B cell (primary cell): ENCODE results near the gene DNAH10. TPM values are rescaled to one million over a fixed set of nuclear protein-coding genes. Genes with fewer than 3 reads are reported as not detected.

Source experiments
- ATAC-seq: fragments of 200-7000 bp; cut with Tn5 transposase; one replicate; pipeline ENCODE4 v1.10.0; 2021; ENCODE audit warnings: low read depth, mild to moderate bottlenecking, moderate number of reproducible peaks, moderate library complexity
- CTCF ChIA-PET: fragments of 350-600 bp; sonication (Branson Sonifier 250); formaldehyde crosslinking; loops from one replicate; lab custom pipeline; 2021; ENCODE audit warnings: antibody characterized with exemption, inconsistent platforms; lab: Charles Lee
- POLR2A ChIA-PET: fragments of 350-600 bp; sonication (Branson Sonifier 250); formaldehyde crosslinking; loops from one replicate; lab custom pipeline; 2021; ENCODE audit warnings: antibody characterized with exemption; lab: Charles Lee
- DNase-seq: peaks from one replicate; pipeline ENCODE4 v3.0.0; 2013
- H2AFZ ChIP-seq: 2 replicates; pipeline ENCODE4 v1.6.1; 2012; ENCODE audit warnings: mild to moderate bottlenecking, low read depth, low read length; ENCODE audit not compliant: insufficient read depth, poor library complexity, severe bottlenecking
- H3K27ac ChIP-seq, 2 donors: 1 replicate in 1 of 2; 2 replicates in 1 of 2; pipeline ENCODE4 v1.5.1; 2012 to 2013; ENCODE audit warnings: low read length in 2 of 2, mild to moderate bottlenecking in 2 of 2, moderate library complexity in 1 of 2
- H3K27me3 ChIP-seq, 4 experiments: fragments of 200-600 bp in 1 of 4; sonication (generic) in 1 of 4; replicated peaks in 1 of 4; 1 replicate in 2 of 4; 2 replicates in 2 of 4; pipeline versions ENCODE4 v1.6.1 to v1.7.0; 2013 to 2016; ENCODE audit warnings: low read length in 3 of 4, mild to moderate bottlenecking in 2 of 4, mixed read lengths in 1 of 4, moderate library complexity in 1 of 4; ENCODE audit not compliant: insufficient read depth in 4 of 4, control insufficient read depth in 3 of 4; ENCODE audit errors: control extremely low read depth in 1 of 4
- H3K36me3 ChIP-seq, 2 experiments: replicated peaks in 1 of 2; 1 replicate in 1 of 2; 2 replicates in 1 of 2; pipeline versions ENCODE4 v1.6.1 to v1.7.1; 2013; ENCODE audit warnings: low read length in 1 of 2; ENCODE audit not compliant: insufficient read depth in 2 of 2, control insufficient read depth in 1 of 2; ENCODE audit errors: control extremely low read depth in 1 of 2, extremely low read depth in 1 of 2
- H3K4me1 ChIP-seq, 2 donors: fragments of 200-600 bp in 1 of 2; sonication (generic) in 1 of 2; 1 replicate in 1 of 2; 2 replicates in 1 of 2; pipeline versions ENCODE4 v1.5.1 to v1.6.1; 2013 to 2017; ENCODE audit warnings: low read length in 2 of 2; ENCODE audit not compliant: control insufficient read depth in 2 of 2, insufficient read depth in 2 of 2
- H3K4me2 ChIP-seq: replicated peaks from 2 replicates; pipeline ENCODE3; 2012; ENCODE audit warnings: mild to moderate bottlenecking, low read depth, low read length; ENCODE audit not compliant: poor library complexity, severe bottlenecking
- H3K4me3 ChIP-seq, 5 experiments: fragments of 200-600 bp in 1 of 5; sonication (generic) in 1 of 5; 1 replicate in 3 of 5; 2 replicates in 2 of 5; pipeline versions ENCODE4 v1.5.1 to v1.7.0; 2011 to 2016; ENCODE audit warnings: low read length in 4 of 5, mild to moderate bottlenecking in 4 of 5, low read depth in 2 of 5, control low read depth in 1 of 5, moderate library complexity in 1 of 5; ENCODE audit not compliant: insufficient read depth in 1 of 5; ENCODE audit errors: control extremely low read depth in 1 of 5, extremely low read depth in 1 of 5
- H3K79me2 ChIP-seq: fragments of 200-600 bp; sonication (generic); one replicate; pipeline ENCODE4 v1.6.0; 2016; ENCODE audit warnings: low read length; ENCODE audit not compliant: control insufficient read depth, insufficient read depth
- H3K9ac ChIP-seq: fragments of 200-600 bp; sonication (generic); 2 replicates; pipeline ENCODE4 v1.6.1; 2017; ENCODE audit warnings: mild to moderate bottlenecking, low read length, moderate library complexity
- H3K9me3 ChIP-seq, 3 donors: one replicate each; pipeline versions ENCODE4 v1.6.1 to v1.7.1; 2013; ENCODE audit warnings: low read length in 2 of 3; ENCODE audit not compliant: control insufficient read depth in 2 of 3, insufficient read depth in 1 of 3; ENCODE audit errors: control extremely low read depth in 1 of 3
- H4K20me1 ChIP-seq: 2 replicates; pipeline ENCODE4 v1.6.0; 2012; ENCODE audit warnings: mild to moderate bottlenecking, low read length; ENCODE audit not compliant: insufficient read depth, control insufficient read depth, poor library complexity, severe bottlenecking
- H3K27ac Mint-ChIP-seq: one replicate; pipeline ENCODE4 v1.8.0; 2021; ENCODE audit warnings: mixed read lengths
- H3K27me3 Mint-ChIP-seq: one replicate; pipeline ENCODE4 v1.8.0; 2021; ENCODE audit warnings: mixed read lengths
- H3K4me1 Mint-ChIP-seq: one replicate; pipeline ENCODE4 v1.8.0; 2021; ENCODE audit warnings: mixed read lengths
- H3K4me3 Mint-ChIP-seq: one replicate; pipeline ENCODE4 v1.8.0; 2021; ENCODE audit warnings: mixed read lengths
- H3K9me3 Mint-ChIP-seq: one replicate; pipeline ENCODE4 v1.8.0; 2022; ENCODE audit warnings: mixed read lengths; ENCODE audit not compliant: insufficient read depth
- EZH2 ChIP-seq: IDR thresholded peaks from 2 replicates; pipeline ENCODE4 v1.6.1; 2012; ENCODE audit warnings: borderline replicate concordance, low read depth, mild to moderate bottlenecking, moderate library complexity, low read length; ENCODE audit not compliant: insufficient read depth, poor library complexity, severe bottlenecking
- WGBS: methylation state at CpG from one replicate; pipeline ENCODE4 v1.1.5; 2013; ENCODE audit warnings: missing lambda C conversion rate; ENCODE audit not compliant: insufficient coverage; 5-methylcytosine and 5-hydroxymethylcytosine counted together
- intact Hi-C: fragments of 100-400 bp; cut with micrococcal nuclease; formaldehyde crosslinking; loops from one replicate; pipeline ENCODE4 v1.10.0; 2022
- polyA plus RNA-seq: library from polyadenylated mRNA; depleted of rRNA; stranded (reverse); fragments of >200 nt; gene quantifications from 2 replicates; pipeline ENCODE4 v1.2.3, GENCODE V29; 2012
- total RNA-seq, 2 donors: library from RNA; stranded (reverse); fragments of 120-200 nt in 1 of 2; gene quantifications; 1 replicate in 1 of 2; 2 replicates in 1 of 2; pipeline versions ENCODE4 v1.2.3 to v1.2.4, GENCODE V29; 2013 to 2022
- TF ChIP-seq, protein P1 (sequence below): fragments of 200-600 bp; IDR thresholded peaks from one replicate; pipeline ENCODE4 v1.8.0; 2022; ENCODE audit warnings: antibody characterized with exemption, mild to moderate bottlenecking

The DNAH10 gene
- total and polyA plus RNA-seq, 2 donors (not counting 1 experiment from before 2014, with no cell fraction given): 0.24 to 0.99 TPM

DNA sequence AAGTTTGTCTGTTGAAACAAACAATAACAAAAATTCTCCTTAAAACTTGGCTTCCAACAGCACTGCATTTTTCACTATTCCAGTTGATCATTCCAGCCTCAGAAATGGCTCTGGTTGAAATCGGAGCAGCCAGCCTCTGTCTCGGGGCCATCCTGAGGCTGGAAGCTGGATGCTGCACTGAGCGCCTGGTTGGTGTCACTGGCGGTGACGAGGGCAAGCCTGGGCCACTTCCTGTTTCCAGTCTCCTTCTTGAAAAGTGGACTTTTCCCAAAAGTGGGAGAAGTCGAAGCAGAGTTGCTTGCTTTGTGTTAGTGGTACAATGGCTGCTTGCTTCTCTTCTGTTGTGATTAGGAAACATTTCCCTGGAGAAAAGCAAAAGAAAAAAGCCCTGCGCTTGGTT is 161.8 kb downstream of the DNAH10 start:
- DNase-seq: no peak
- H3K4me1 Mint-ChIP-seq: peaks cover 7% of the 10 kb centered on the region
- no peak overlapping the region for H2AFZ ChIP-seq
- no peaks in the 10 kb centered on the region for H3K36me3 ChIP-seq
- H3K4me3 ChIP-seq: no peak overlapping the region
- H3K27ac ChIP-seq: no peak overlapping the region
- H3K79me2 ChIP-seq: no peaks in the 10 kb centered on the region
- intact Hi-C loops: no loop called here
- no peak for TF ChIP-seq EZH2
- TF ChIP-seq, protein P1, sequence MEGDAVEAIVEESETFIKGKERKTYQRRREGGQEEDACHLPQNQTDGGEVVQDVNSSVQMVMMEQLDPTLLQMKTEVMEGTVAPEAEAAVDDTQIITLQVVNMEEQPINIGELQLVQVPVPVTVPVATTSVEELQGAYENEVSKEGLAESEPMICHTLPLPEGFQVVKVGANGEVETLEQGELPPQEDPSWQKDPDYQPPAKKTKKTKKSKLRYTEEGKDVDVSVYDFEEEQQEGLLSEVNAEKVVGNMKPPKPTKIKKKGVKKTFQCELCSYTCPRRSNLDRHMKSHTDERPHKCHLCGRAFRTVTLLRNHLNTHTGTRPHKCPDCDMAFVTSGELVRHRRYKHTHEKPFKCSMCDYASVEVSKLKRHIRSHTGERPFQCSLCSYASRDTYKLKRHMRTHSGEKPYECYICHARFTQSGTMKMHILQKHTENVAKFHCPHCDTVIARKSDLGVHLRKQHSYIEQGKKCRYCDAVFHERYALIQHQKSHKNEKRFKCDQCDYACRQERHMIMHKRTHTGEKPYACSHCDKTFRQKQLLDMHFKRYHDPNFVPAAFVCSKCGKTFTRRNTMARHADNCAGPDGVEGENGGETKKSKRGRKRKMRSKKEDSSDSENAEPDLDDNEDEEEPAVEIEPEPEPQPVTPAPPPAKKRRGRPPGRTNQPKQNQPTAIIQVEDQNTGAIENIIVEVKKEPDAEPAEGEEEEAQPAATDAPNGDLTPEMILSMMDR: no peak
- peaks cover 4 to 8% of the 10 kb centered on the region in 2 donors for H3K4me1 ChIP-seq
- peaks cover 0 to 4% (median 0%) of the 10 kb centered on the region in 3 donors for H3K9me3 ChIP-seq
- no peak overlapping the region for H3K4me2 ChIP-seq
- H3K4me3 Mint-ChIP-seq: no peak overlapping the region
- no peaks in the 10 kb centered on the region for H4K20me1 ChIP-seq
- peaks cover 0 to 9% (median 2%) of the 10 kb centered on the region in 4 experiments for H3K27me3 ChIP-seq
- H3K9ac ChIP-seq: no peak overlapping the region
- ATAC-seq: no peak
- H3K27ac Mint-ChIP-seq: no peak overlapping the region
- H3K27me3 Mint-ChIP-seq: peaks cover 17% of the 10 kb centered on the region
- POLR2A ChIA-PET: no interaction called here
- 90% methylated on average over 6 of the region's 7 CpGs for WGBS
- CTCF ChIA-PET: no interaction called here
- no peaks in the 10 kb centered on the region for H3K9me3 Mint-ChIP-seq

DNA sequence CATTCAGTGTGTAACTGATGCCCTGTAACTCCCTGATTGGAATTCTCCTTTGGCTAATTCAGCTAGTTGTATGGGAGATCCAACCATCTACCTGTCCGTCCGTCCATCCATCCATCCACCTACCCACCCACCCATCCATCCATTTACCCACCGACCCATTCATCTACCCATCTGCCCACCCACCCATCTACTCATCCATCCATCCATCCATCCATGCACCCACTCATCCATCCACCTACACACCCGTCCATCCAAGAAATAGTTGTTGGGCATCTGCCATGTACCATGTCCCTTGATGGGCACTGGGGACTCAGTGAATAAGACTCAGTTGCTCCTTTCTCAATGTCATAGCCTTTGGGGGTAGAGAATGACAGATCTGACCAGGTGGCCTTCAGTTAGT is 162.4 kb downstream of the DNAH10 start:
- 94% methylated on average over 3 of the region's 4 CpGs for WGBS
- H3K4me1 ChIP-seq: peaks cover 4 to 8% of the 10 kb centered on the region in 2 donors
- H3K27me3 ChIP-seq: peaks cover 0 to 9% (median 2%) of the 10 kb centered on the region in 4 experiments
- H3K9ac ChIP-seq: no peak overlapping the region
- H2AFZ ChIP-seq: no peak overlapping the region
- CTCF ChIA-PET: no interaction called here
- H3K36me3 ChIP-seq: no peaks in the 10 kb centered on the region
- TF ChIP-seq EZH2: no peak
- TF ChIP-seq, protein P1: no peak
- H3K79me2 ChIP-seq: no peaks in the 10 kb centered on the region
- H3K27me3 Mint-ChIP-seq: peaks cover 21% of the 10 kb centered on the region
- peaks cover 0 to 4% (median 0%) of the 10 kb centered on the region in 3 donors for H3K9me3 ChIP-seq
- no peak overlapping the region for H3K4me3 Mint-ChIP-seq
- H3K4me2 ChIP-seq: no peak overlapping the region
- H3K9me3 Mint-ChIP-seq: no peaks in the 10 kb centered on the region
- peaks cover 7% of the 10 kb centered on the region for H3K4me1 Mint-ChIP-seq
- H3K27ac Mint-ChIP-seq: no peak overlapping the region
- H3K4me3 ChIP-seq: no peak overlapping the region
- intact Hi-C loops: no loop called here
- no peaks in the 10 kb centered on the region for H4K20me1 ChIP-seq
- DNase-seq (no peak), ATAC-seq (no peak)
- POLR2A ChIA-PET: no interaction called here
- H3K27ac ChIP-seq: no peak overlapping the region
